K562 (cell line): ENCODE data around the gene TMPRSS5. TPM values are rescaled to one million over a fixed set of nuclear protein-coding genes. Genes with fewer than 3 reads are reported as not detected.

Source experiments
- ARID4B ChIP-seq: sonication (generic); formaldehyde crosslinking; IDR thresholded peaks from 2 replicates; pipeline ENCODE4 v1.8.0; 2022; ENCODE audit warnings: mild to moderate bottlenecking, missing genetic modification reagents
- ATF1 ChIP-seq, 2 experiments: fragments of 450-650 bp in 1 of 2; IDR thresholded peaks; 2 replicates each; pipeline ENCODE4 v1.6.1; 2016; ENCODE audit warnings: missing compliant biosample characterization in 1 of 2, missing genetic modification characterization in 1 of 2
- ATF7 ChIP-seq: fragments of 450-650 bp; IDR thresholded peaks from 2 replicates; pipeline ENCODE4 v1.7.1; 2014; ENCODE audit warnings: mild to moderate bottlenecking, moderate library complexity
- CBX1 ChIP-seq: sonication (generic); IDR thresholded peaks from 2 replicates; pipeline ENCODE4 v1.6.1; 2016; ENCODE audit warnings: antibody characterized with exemption, low read depth, mild to moderate bottlenecking
- E2F4 ChIP-seq: sonication (generic); formaldehyde crosslinking; IDR thresholded peaks from 2 replicates; pipeline ENCODE4 v1.8.0; 2022; ENCODE audit warnings: mild to moderate bottlenecking, low read depth, missing genetic modification reagents
- FOXP1 ChIP-seq: sonication (generic); formaldehyde crosslinking; IDR thresholded peaks from 2 replicates; pipeline ENCODE4 v1.8.0; 2022; ENCODE audit warnings: mild to moderate bottlenecking, missing genetic modification reagents
- HSF4 ChIP-seq: fragments of 250-450 bp; sonication (Bioruptor Pico); IDR thresholded peaks from 2 replicates; pipeline ENCODE4 v2.1.2; 2022; ENCODE audit warnings: mild to moderate bottlenecking, moderate library complexity, borderline replicate concordance
- ID3 ChIP-seq, 2 experiments: fragments of 250-450 bp in 1 of 2; fragments of 450-650 bp in 1 of 2; sonication (Bioruptor Pico) in 1 of 2; IDR thresholded peaks; 2 replicates each; pipeline versions ENCODE4 v1.6.1 to v1.8.0; 2016 to 2021; ENCODE audit warnings: mild to moderate bottlenecking in 2 of 2, moderate library complexity in 2 of 2, missing compliant biosample characterization in 1 of 2, missing genetic modification characterization in 1 of 2
- ILF3 ChIP-seq: fragments of 450-650 bp; IDR thresholded peaks from 2 replicates; pipeline ENCODE4 v1.6.1; 2018; ENCODE audit warnings: antibody characterized with exemption, mild to moderate bottlenecking, moderate library complexity, borderline replicate concordance
- MEF2A ChIP-seq: IDR thresholded peaks from 2 replicates; pipeline ENCODE4 v1.6.1; 2011; ENCODE audit warnings: low read depth, mild to moderate bottlenecking, low read length, moderate library complexity; ENCODE audit not compliant: control insufficient read depth
- NFE2 ChIP-seq: IDR thresholded peaks from 2 replicates; pipeline ENCODE4 v1.6.1; 2014; ENCODE audit warnings: antibody characterized with exemption, low read depth
- NUFIP1 ChIP-seq: fragments of 450-650 bp; IDR thresholded peaks from 2 replicates; pipeline ENCODE4 v1.6.1; 2018; ENCODE audit not compliant: partially characterized antibody
- OTX1 ChIP-seq: fragments of 450-650 bp; formaldehyde crosslinking; IDR thresholded peaks from 2 replicates; pipeline ENCODE4 v1.4.0; 2022; ENCODE audit warnings: mild to moderate bottlenecking
- POLR2AphosphoS2 ChIP-seq: IDR thresholded peaks from 2 replicates; pipeline ENCODE4 v1.6.1; 2012; ENCODE audit warnings: low read length, improper control_type of control experiment
- PTRF ChIP-seq: fragments of 450-650 bp; IDR thresholded peaks from 2 replicates; pipeline ENCODE4 v1.6.1; 2016; ENCODE audit warnings: mild to moderate bottlenecking, missing genetic modification characterization, missing compliant biosample characterization
- RBFOX2 ChIP-seq: fragments of 200-400 bp; formaldehyde crosslinking; IDR thresholded peaks from 2 replicates; pipeline ENCODE4 v1.6.1; 2017; ENCODE audit warnings: low read depth, mild to moderate bottlenecking, low read length, moderate library complexity
- RBM25 ChIP-seq: fragments of 200-400 bp; formaldehyde crosslinking; IDR thresholded peaks from 2 replicates; pipeline ENCODE4 v1.6.1; 2018; ENCODE audit warnings: low read length, low read depth, moderate library complexity; ENCODE audit not compliant: severe bottlenecking
- ZNF134 ChIP-seq: fragments of 250-450 bp; sonication (Bioruptor Pico); conservative IDR thresholded peaks from 2 replicates; pipeline ENCODE4 v1.4.0; 2020
- ZNF174 ChIP-seq: fragments of 250-450 bp; sonication (Bioruptor Pico); IDR thresholded peaks from 2 replicates; pipeline ENCODE4 v1.4.0; 2020; ENCODE audit warnings: mild to moderate bottlenecking
- ZNF217 ChIP-seq: sonication (generic); formaldehyde crosslinking; IDR thresholded peaks from 2 replicates; pipeline ENCODE4 v1.8.0; 2022; ENCODE audit warnings: mild to moderate bottlenecking, missing genetic modification reagents
- ZNF239 ChIP-seq: fragments of 250-450 bp; sonication (Bioruptor Pico); IDR thresholded peaks from 2 replicates; pipeline ENCODE4 v1.4.0; 2020; ENCODE audit warnings: mild to moderate bottlenecking
- ZNF274 ChIP-seq: IDR thresholded peaks from 2 replicates; pipeline ENCODE4 v1.6.1; 2011; ENCODE audit warnings: low read depth, mild to moderate bottlenecking, low read length, moderate library complexity, borderline replicate concordance
- ZNF707 ChIP-seq: fragments of 250-450 bp; sonication (Bioruptor Pico); conservative IDR thresholded peaks from 2 replicates; pipeline ENCODE4 v1.8.0; 2022; ENCODE audit warnings: inconsistent platforms, mild to moderate bottlenecking, moderate library complexity
- polyA plus RNA-seq, 8 experiments: library from polyadenylated mRNA; depleted of rRNA in 4 of 8; stranded (reverse) in 5 of 8; unstranded in 3 of 8; fragments of >200 nt; fragmentation: Nextera tagmentation in 2 of 8; fragmentation: Illumina TruSeq in 1 of 8; extraction: Ambion mirVana in 2 of 8; extraction: Trizol in 1 of 8; gene quantifications; 2 replicates each; pipeline versions ENCODE4 v1.2.1 to v1.2.3, GENCODE V29; 2011 to 2014; ENCODE audit warnings: inconsistent platforms in 1 of 8, missing spikeins in 1 of 8
- total RNA-seq, 7 experiments: library from RNA; depleted of rRNA in 6 of 7; stranded (reverse); fragments of >200 nt in 6 of 7; fragmentation: Illumina TruSeq in 2 of 7; extraction: Trizol in 2 of 7; gene quantifications; 2 replicates each; pipeline versions ENCODE4 v1.2.1 to v1.2.3, GENCODE V29; 2011 to 2021; ENCODE audit warnings: low replicate concordance in 1 of 7

Gene TMPRSS5
- total and polyA plus RNA-seq, 9 of the 15 experiments (the other 6 are each of a cell fraction or from before 2014, with no cell fraction given): 0.07 to 0.49 (median 0.17) TPM; not detected in 1

- no peak for TF ChIP-seq NUFIP1
- TF ChIP-seq ATF7: peak; percentile 90
- no peak for TF ChIP-seq NFE2
- TF ChIP-seq ZNF134 (CRISPR knock-in tag): no peak; the same call in 1 of the 2 replicates
- no peak for TF ChIP-seq E2F4
- no peak for TF ChIP-seq ZNF707 (CRISPR knock-in tag)
- TF ChIP-seq OTX1: no peak
- no peak for TF ChIP-seq CBX1
- TF ChIP-seq ZNF239 (CRISPR knock-in tag): no peak
- no peak for TF ChIP-seq MEF2A
- TF ChIP-seq ZNF217 (CRISPR knock-in tag): no peak
- no peak for TF ChIP-seq POLR2AphosphoS2
- no peak for TF ChIP-seq ZNF174 (CRISPR knock-in tag)
- no peak for TF ChIP-seq ATF1 (CRISPR knock-in tag; IDR thresholded peaks at IDR 0.05)
- TF ChIP-seq ATF1 (tag; IDR thresholded peaks at IDR 0.05): 0 out of 2 replicates have a peak, but pooled peaks have one; percentile 12
- TF ChIP-seq ARID4B (CRISPR knock-in tag): no peak
- no peak for TF ChIP-seq RBM25
- no peak for TF ChIP-seq ID3 (CRISPR knock-in tag; IDR thresholded peaks at IDR 0.05)
- TF ChIP-seq ID3 (tag; IDR thresholded peaks at IDR 0.05): no peak
- TF ChIP-seq FOXP1 (CRISPR knock-in tag): no peak
- TF ChIP-seq PTRF (tag): no peak
- peak; percentile 70 for TF ChIP-seq RBFOX2
- no peak for TF ChIP-seq ZNF274
- TF ChIP-seq HSF4 (CRISPR knock-in tag): no peak; the same call in 1 of the 2 replicates
- no peak for TF ChIP-seq ILF3
Observed at GRCh38 chr11:113664069-113664980, 41.8 kb downstream of the TMPRSS5 start (continued).
